NB4 (cell line): ENCODE data around the gene SLC25A6.

Experiments
- MYC ChIP-seq: IDR thresholded peaks from 2 replicates; pipeline ENCODE4 v1.6.1; 2011; ENCODE audit warnings: low read depth, low read length
- POLR2A ChIP-seq: IDR thresholded peaks from 2 replicates; pipeline ENCODE4 v1.6.1; 2011; ENCODE audit warnings: mild to moderate bottlenecking; ENCODE audit not compliant: insufficient read length; ENCODE audit errors: extremely low read depth
- TF ChIP-seq, protein P1 (sequence below): IDR thresholded peaks from 2 replicates; pipeline ENCODE4 v1.6.1; 2011; ENCODE audit warnings: low read depth, low read length
- TF ChIP-seq, protein P2 (sequence below): IDR thresholded peaks from one replicate; pipeline ENCODE4 v1.5.1; 2012; ENCODE audit warnings: low read depth, low read length

GRCh38 chrX:1417921-1418771 is 26.2 kb upstream of the SLC25A6 start:
- TF ChIP-seq, protein P1, sequence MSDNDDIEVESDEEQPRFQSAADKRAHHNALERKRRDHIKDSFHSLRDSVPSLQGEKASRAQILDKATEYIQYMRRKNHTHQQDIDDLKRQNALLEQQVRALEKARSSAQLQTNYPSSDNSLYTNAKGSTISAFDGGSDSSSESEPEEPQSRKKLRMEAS, result no peak
- TF ChIP-seq, protein P2, sequence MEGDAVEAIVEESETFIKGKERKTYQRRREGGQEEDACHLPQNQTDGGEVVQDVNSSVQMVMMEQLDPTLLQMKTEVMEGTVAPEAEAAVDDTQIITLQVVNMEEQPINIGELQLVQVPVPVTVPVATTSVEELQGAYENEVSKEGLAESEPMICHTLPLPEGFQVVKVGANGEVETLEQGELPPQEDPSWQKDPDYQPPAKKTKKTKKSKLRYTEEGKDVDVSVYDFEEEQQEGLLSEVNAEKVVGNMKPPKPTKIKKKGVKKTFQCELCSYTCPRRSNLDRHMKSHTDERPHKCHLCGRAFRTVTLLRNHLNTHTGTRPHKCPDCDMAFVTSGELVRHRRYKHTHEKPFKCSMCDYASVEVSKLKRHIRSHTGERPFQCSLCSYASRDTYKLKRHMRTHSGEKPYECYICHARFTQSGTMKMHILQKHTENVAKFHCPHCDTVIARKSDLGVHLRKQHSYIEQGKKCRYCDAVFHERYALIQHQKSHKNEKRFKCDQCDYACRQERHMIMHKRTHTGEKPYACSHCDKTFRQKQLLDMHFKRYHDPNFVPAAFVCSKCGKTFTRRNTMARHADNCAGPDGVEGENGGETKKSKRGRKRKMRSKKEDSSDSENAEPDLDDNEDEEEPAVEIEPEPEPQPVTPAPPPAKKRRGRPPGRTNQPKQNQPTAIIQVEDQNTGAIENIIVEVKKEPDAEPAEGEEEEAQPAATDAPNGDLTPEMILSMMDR, result no peak
- TF ChIP-seq MYC (no peak), POLR2A (no peak)
